ENCODE results near the gene EIF6. TPM values are rescaled to one million over a fixed set of nuclear protein-coding genes. Genes with fewer than 3 reads are reported as not detected.
A peak's percentile ranks its signal among the peaks of the same experiment; 100 is the strongest.

EIF6 gene
- total and polyA plus RNA-seq, 2 of the 8 experiments (the other 6 are each of a cell fraction or from before 2014, with no cell fraction given), result 184 to 319 TPM

DNA sequence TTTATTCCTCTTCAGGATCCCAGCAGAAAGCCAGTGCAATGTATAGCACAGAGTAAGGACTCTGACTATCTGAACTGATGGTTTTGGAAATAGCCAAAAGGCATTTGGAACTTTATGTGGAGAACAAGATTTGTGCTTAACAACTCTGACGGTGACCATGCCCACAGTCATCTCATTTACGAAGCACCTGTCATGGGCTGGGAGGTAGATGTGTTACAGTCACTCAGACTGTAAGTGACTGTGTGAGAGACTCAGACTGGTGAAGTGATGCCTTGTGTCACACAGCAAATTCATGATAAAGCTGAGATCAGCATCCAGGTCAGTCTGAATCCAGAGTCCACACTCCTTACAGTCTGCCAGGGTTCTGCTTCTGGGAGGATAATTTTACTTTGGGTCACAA lies 31.5 kb upstream of the EIF6 start:
- CTCF ChIA-PET (ENCODE audit: partially characterized antibody), result interaction anchor here (0.6 to 7.3 kb wide), 3 partner anchors 9 to 421 kb away, joined by 4 to 106 read pairs (median 13); no protein-coding TSS in a partner anchor
- no peak overlapping the region for H2AFZ ChIP-seq (ENCODE audit: low read length)
- H4K8ac ChIP-seq (ENCODE audit: extremely low read depth, insufficient read depth, low read length), result no peak overlapping the region
- no peaks in the 10 kb centered on the region; a peak in 2 of 7 replicates for H3K27me3 ChIP-seq (replicated peaks in 1 of 4; ENCODE audit: control insufficient read depth in 3 of 4, extremely low read depth in 1 of 4, insufficient read depth in 3 of 4, low read length in 3 of 4)
- no peak overlapping the region for H3K4ac ChIP-seq (replicated peaks; ENCODE audit: insufficient read length, low read depth, low read length)
- H3K23me2 ChIP-seq (ENCODE audit: low read depth, low read length), result no peaks in the 10 kb centered on the region
- H2BK120ac ChIP-seq (replicated peaks; ENCODE audit: low read depth, low read length), result no peak overlapping the region
- H3K9me3 ChIP-seq (ENCODE audit: insufficient read depth in 2 of 2, low read depth in 1 of 2, low read length in 1 of 2), result no peaks in the 10 kb centered on the region
- 95% methylated on average over 2 of the region's 2 CpGs; no CpG with 5 or more reads in 1 of the 2 experiments for WGBS, 2 experiments (ENCODE audit: extremely low coverage in 1 of 2, insufficient coverage in 1 of 2, insufficient read length in 1 of 2, insufficient replicate concordance in 2 of 2, low coverage in 1 of 2, low lambda C conversion rate in 2 of 2, missing lambda C conversion rate in 1 of 2)
- H2BK12ac ChIP-seq (ENCODE audit: low read depth, low read length), result no peak overlapping the region
- H4K5ac ChIP-seq (ENCODE audit: insufficient read length, low read depth, low read length), result no peak overlapping the region
- H2AK5ac ChIP-seq (ENCODE audit: low read depth, low read length), result no peak overlapping the region
- no peak overlapping the region for H3K4me3 ChIP-seq (ENCODE audit: extremely low read depth in 1 of 4, insufficient read depth in 2 of 4, low read depth in 3 of 4, low read length in 4 of 4)
- peaks cover 0 to 4% (median 0%) of the 10 kb centered on the region in 4 experiments; a peak in 1 of 8 replicates for H3K36me3 ChIP-seq (ENCODE audit: control insufficient read depth in 2 of 4, insufficient read depth in 4 of 4, low read length in 3 of 4)
- no peak overlapping the region for H3K9ac ChIP-seq (replicated peaks in 1 of 4; ENCODE audit: extremely low read depth in 1 of 4, low read depth in 3 of 4, low read length in 3 of 4)
- H3K79me2 ChIP-seq (ENCODE audit: control insufficient read depth in 1 of 2, insufficient read depth in 2 of 2, low read length in 2 of 2), result no peaks in the 10 kb centered on the region
- 0 out of 2 replicates have a peak overlapping the region, but pooled peaks have one; percentile 1 for H2BK5ac ChIP-seq (ENCODE audit: low read depth, low read length)
- H3K79me1 ChIP-seq (ENCODE audit: low read depth, low read length), result no peaks in the 10 kb centered on the region; the same call in 1 of the 2 replicates
- no peak overlapping the region for H3K23ac ChIP-seq (ENCODE audit: insufficient read length)
- peaks cover 3 to 15% (median 10%) of the 10 kb centered on the region in 4 experiments; a peak in 6 of 7 replicates for H3K4me1 ChIP-seq (replicated peaks in 1 of 4; ENCODE audit: control insufficient read depth in 3 of 4, insufficient read depth in 4 of 4, low read length in 3 of 4)
- H3K27ac ChIP-seq (ENCODE audit: low read depth, low read length), result no peak overlapping the region
- H3K56ac ChIP-seq (replicated peaks; ENCODE audit: insufficient read length, low read depth, low read length), result no peak overlapping the region
- peaks cover 1% of the 10 kb centered on the region in 2 experiments for H4K20me1 ChIP-seq (replicated peaks in 1 of 2; ENCODE audit: control insufficient read depth in 1 of 2, insufficient read depth in 2 of 2, low read length in 2 of 2)
- POLR2A ChIA-PET (ENCODE audit: partially characterized antibody), result no interaction called here
- no peak overlapping the region for H3K18ac ChIP-seq (ENCODE audit: extremely low read depth, low read length)
- no peak overlapping the region for H3K14ac ChIP-seq (ENCODE audit: insufficient read length)
- FAIRE-seq (no peak), DNase-seq (ENCODE audit: low read depth in 1 of 2, low spot score in 2 of 2) (no peak)
- no peak overlapping the region for H4K91ac ChIP-seq (replicated peaks; ENCODE audit: insufficient read length, low read length)
- H2BK15ac ChIP-seq (ENCODE audit: low read length), result no peak overlapping the region
- H2BK20ac ChIP-seq (ENCODE audit: low read length), result no peak overlapping the region
- no peak overlapping the region for H3K4me2 ChIP-seq (ENCODE audit: insufficient read depth in 1 of 2, low read depth in 2 of 2, low read length in 2 of 2)

Measured in H1 (cell line).